Prostate gland (tissue), 2 donors: ENCODE measurements around the gene TIMP2.

Source experiments
- POLR2A ChIP-seq: fragments of 450-650 bp; IDR thresholded peaks from one replicate; pipeline ENCODE4 v1.6.1; 2016; ENCODE audit warnings: antibody characterized with exemption, mild to moderate bottlenecking
- POLR2AphosphoS5 ChIP-seq: sonication (generic); formaldehyde crosslinking; IDR thresholded peaks from one replicate; pipeline ENCODE4 v1.6.1; 2017; ENCODE audit warnings: antibody characterized with exemption
- TF ChIP-seq, protein P1 (sequence below), 4 experiments: fragments of 200-600 bp in 2 of 4; fragments of 450-650 bp in 2 of 4; sonication (generic) in 2 of 4; IDR thresholded peaks; 1 replicate in 3 of 4; 2 replicates in 1 of 4; pipeline ENCODE4 v1.5.1; 2016 to 2019; ENCODE audit warnings: antibody characterized with exemption in 4 of 4, mild to moderate bottlenecking in 2 of 4, moderate library complexity in 2 of 4

GRCh38 chr17:78885956-78886355, 39.2 kb downstream of the TIMP2 start:
- TF ChIP-seq, protein P1, sequence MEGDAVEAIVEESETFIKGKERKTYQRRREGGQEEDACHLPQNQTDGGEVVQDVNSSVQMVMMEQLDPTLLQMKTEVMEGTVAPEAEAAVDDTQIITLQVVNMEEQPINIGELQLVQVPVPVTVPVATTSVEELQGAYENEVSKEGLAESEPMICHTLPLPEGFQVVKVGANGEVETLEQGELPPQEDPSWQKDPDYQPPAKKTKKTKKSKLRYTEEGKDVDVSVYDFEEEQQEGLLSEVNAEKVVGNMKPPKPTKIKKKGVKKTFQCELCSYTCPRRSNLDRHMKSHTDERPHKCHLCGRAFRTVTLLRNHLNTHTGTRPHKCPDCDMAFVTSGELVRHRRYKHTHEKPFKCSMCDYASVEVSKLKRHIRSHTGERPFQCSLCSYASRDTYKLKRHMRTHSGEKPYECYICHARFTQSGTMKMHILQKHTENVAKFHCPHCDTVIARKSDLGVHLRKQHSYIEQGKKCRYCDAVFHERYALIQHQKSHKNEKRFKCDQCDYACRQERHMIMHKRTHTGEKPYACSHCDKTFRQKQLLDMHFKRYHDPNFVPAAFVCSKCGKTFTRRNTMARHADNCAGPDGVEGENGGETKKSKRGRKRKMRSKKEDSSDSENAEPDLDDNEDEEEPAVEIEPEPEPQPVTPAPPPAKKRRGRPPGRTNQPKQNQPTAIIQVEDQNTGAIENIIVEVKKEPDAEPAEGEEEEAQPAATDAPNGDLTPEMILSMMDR (IDR thresholded peaks at IDR 0.05): no peak
- TF ChIP-seq POLR2A: no peak
- no peak for TF ChIP-seq POLR2AphosphoS5
